Mesenchymal stem cell (in vitro differentiated cells and primary cell): ENCODE measurements around the gene CXXC5.
A peak's percentile ranks its signal among the peaks of the same experiment; 100 is the strongest.

Experiments used
- DNase-seq: peaks from one replicate; pipeline ENCODE4 v3.0.0-alpha.2; 2013
- H2AFZ ChIP-seq: one replicate; pipeline ENCODE4 v1.6.1; 2013; ENCODE audit warnings: low read depth, mild to moderate bottlenecking, control low read depth, inconsistent platforms, low read length, moderate library complexity
- H2AK5ac ChIP-seq: 2 replicates; pipeline ENCODE4 v1.6.1; 2013; ENCODE audit warnings: low read length, moderate library complexity, mild to moderate bottlenecking, inconsistent platforms; ENCODE audit not compliant: severe bottlenecking
- H2BK120ac ChIP-seq: one replicate; pipeline ENCODE4 v1.6.1; 2013; ENCODE audit warnings: low read depth, mild to moderate bottlenecking, inconsistent platforms, low read length, moderate library complexity
- H2BK12ac ChIP-seq, 2 experiments: one replicate each; pipeline ENCODE4 v1.6.1; 2013; ENCODE audit warnings: inconsistent platforms in 2 of 2, low read length in 2 of 2, mild to moderate bottlenecking in 2 of 2, moderate library complexity in 2 of 2, control low read depth in 1 of 2
- H2BK15ac ChIP-seq: one replicate; pipeline ENCODE4 v1.6.1; 2013; ENCODE audit warnings: mild to moderate bottlenecking, low read depth, inconsistent platforms; ENCODE audit not compliant: poor library complexity, severe bottlenecking
- H2BK5ac ChIP-seq: 2 replicates; pipeline ENCODE4 v1.6.1; 2013; ENCODE audit warnings: low read depth, mild to moderate bottlenecking, low read length, control low read depth, inconsistent platforms; ENCODE audit not compliant: poor library complexity, severe bottlenecking
- H3K14ac ChIP-seq, 2 experiments: one replicate each; pipeline ENCODE4 v1.6.1; 2013; ENCODE audit warnings: inconsistent platforms in 2 of 2, low read length in 2 of 2, control low read depth in 1 of 2, mild to moderate bottlenecking in 1 of 2, moderate library complexity in 1 of 2
- H3K18ac ChIP-seq, 2 experiments: one replicate each; pipeline ENCODE4 v1.6.1; 2013; ENCODE audit warnings: inconsistent platforms in 2 of 2, low read length in 2 of 2, control low read depth in 1 of 2, low read depth in 1 of 2, mild to moderate bottlenecking in 1 of 2
- H3K23ac ChIP-seq, 2 experiments: one replicate each; pipeline ENCODE4 v1.6.1; 2013; ENCODE audit warnings: inconsistent platforms in 2 of 2, low read length in 2 of 2, mild to moderate bottlenecking in 2 of 2, moderate library complexity in 2 of 2, control low read depth in 1 of 2
- H3K27ac ChIP-seq: 2 replicates; pipeline ENCODE4 v1.5.1; 2013; ENCODE audit warnings: mild to moderate bottlenecking, moderate library complexity, low read length, control low read depth, inconsistent platforms; ENCODE audit not compliant: poor library complexity, severe bottlenecking
- H3K27me3 ChIP-seq, 2 experiments: 2 replicates each; pipeline versions ENCODE4 v1.6.1 to v1.7.0; 2013; ENCODE audit warnings: low read length in 2 of 2, mild to moderate bottlenecking in 2 of 2, moderate library complexity in 2 of 2, control low read depth in 1 of 2, inconsistent platforms in 1 of 2; ENCODE audit not compliant: control insufficient read depth in 1 of 2, insufficient read depth in 1 of 2
- H3K36me3 ChIP-seq, 2 experiments: 2 replicates each; pipeline versions ENCODE4 v1.6.1 to v1.7.0; 2013; ENCODE audit warnings: low read length in 2 of 2, control low read depth in 1 of 2, inconsistent platforms in 1 of 2, low read depth in 1 of 2, mild to moderate bottlenecking in 1 of 2; ENCODE audit not compliant: insufficient read depth in 2 of 2, control insufficient read depth in 1 of 2
- H3K4ac ChIP-seq, 2 experiments: one replicate each; pipeline ENCODE4 v1.6.1; 2013; ENCODE audit warnings: inconsistent platforms in 2 of 2, low read length in 2 of 2, mild to moderate bottlenecking in 2 of 2, moderate library complexity in 2 of 2, control low read depth in 1 of 2, low read depth in 1 of 2
- H3K4me1 ChIP-seq: 2 replicates; pipeline ENCODE4 v1.6.1; 2013; ENCODE audit warnings: low read depth, low read length, control low read depth; ENCODE audit not compliant: control insufficient read depth, insufficient read depth
- H3K4me2 ChIP-seq: 2 replicates; pipeline ENCODE4 v1.6.1; 2013; ENCODE audit warnings: low read length, mild to moderate bottlenecking, inconsistent platforms; ENCODE audit not compliant: poor library complexity, severe bottlenecking
- H3K4me3 ChIP-seq, 2 experiments: 2 replicates each; pipeline versions ENCODE4 v1.5.1 to v1.7.0; 2013; ENCODE audit warnings: low read length in 2 of 2, mild to moderate bottlenecking in 2 of 2, control low read depth in 1 of 2, low read depth in 1 of 2; ENCODE audit not compliant: insufficient read depth in 1 of 2
- H3K79me1 ChIP-seq: replicated peaks from 2 replicates; pipeline ENCODE4 v1.6.1; 2013; ENCODE audit warnings: mild to moderate bottlenecking, control low read depth, low read length, inconsistent platforms; ENCODE audit not compliant: poor library complexity, severe bottlenecking
- H3K9ac ChIP-seq: 2 replicates; pipeline ENCODE4 v1.7.0; 2013; ENCODE audit warnings: mild to moderate bottlenecking, low read length, moderate library complexity
- H3K9me3 ChIP-seq: 2 replicates; pipeline ENCODE4 v1.7.0; 2013; ENCODE audit warnings: mild to moderate bottlenecking, low read length; ENCODE audit not compliant: control insufficient read depth
- H4K8ac ChIP-seq: one replicate; pipeline ENCODE4 v1.6.1; 2013; ENCODE audit warnings: inconsistent platforms, mild to moderate bottlenecking, low read length, moderate library complexity
- H4K91ac ChIP-seq: one replicate; pipeline ENCODE4 v1.6.1; 2013; ENCODE audit warnings: mild to moderate bottlenecking, low read length, inconsistent platforms
- WGBS: methylation state at CpG from one replicate; pipeline ENCODE4 v1.1.7; 2013; ENCODE audit warnings: mixed read lengths; 5-methylcytosine and 5-hydroxymethylcytosine counted together

Gene CXXC5

DNA sequence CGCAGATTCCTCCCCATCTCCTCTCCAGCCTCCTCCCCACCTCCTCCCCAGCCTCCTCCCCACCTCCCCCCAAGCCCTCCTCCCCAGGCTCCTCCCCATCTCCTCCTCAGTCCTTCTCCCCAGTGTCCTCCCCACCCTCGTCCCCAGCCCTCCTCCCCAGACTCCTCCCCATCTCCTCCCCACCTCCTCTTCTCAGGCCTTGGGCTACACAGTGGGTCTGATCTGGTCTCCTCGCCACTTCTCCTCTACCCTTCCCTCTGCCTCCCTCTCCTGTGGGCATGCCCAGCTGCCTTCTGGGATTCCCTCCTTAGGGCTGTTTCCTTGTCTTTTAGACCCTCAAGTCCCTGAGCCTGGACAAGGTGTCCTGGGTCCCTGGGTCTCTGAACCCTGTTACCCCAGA, 28.3 kb downstream of the CXXC5 start:
- H2BK5ac ChIP-seq, result no peak overlapping the region
- H3K4me3 ChIP-seq, result no peak overlapping the region
- no peak overlapping the region for H3K23ac ChIP-seq
- H2AFZ ChIP-seq, result no peak overlapping the region
- peak overlapping the region; percentile 30 for H3K27ac ChIP-seq
- no peak overlapping the region for H2BK12ac ChIP-seq
- H3K14ac ChIP-seq, result no peak overlapping the region
- DNase-seq, result no peak
- H4K8ac ChIP-seq, result no peak overlapping the region
- H2BK120ac ChIP-seq, result no peak overlapping the region
- H3K4ac ChIP-seq, result no peak overlapping the region
- H3K27me3 ChIP-seq, result no peaks in the 10 kb centered on the region
- peaks cover 16 to 63% of the 10 kb centered on the region in 2 experiments for H3K36me3 ChIP-seq
- H4K91ac ChIP-seq, result peak overlapping the region; percentile 10
- WGBS, result 80% methylated on average over 3 of the region's 3 CpGs
- no peak overlapping the region for H3K4me2 ChIP-seq
- peaks cover 3% of the 10 kb centered on the region for H3K79me1 ChIP-seq
- no peak overlapping the region for H3K18ac ChIP-seq
- H3K9ac ChIP-seq, result no peak overlapping the region
- no peak overlapping the region for H2BK15ac ChIP-seq
- H3K4me1 ChIP-seq, result peaks cover 74% of the 10 kb centered on the region
- H2AK5ac ChIP-seq, result peak overlapping the region; percentile 54
- H3K9me3 ChIP-seq, result no peaks in the 10 kb centered on the region

DNA sequence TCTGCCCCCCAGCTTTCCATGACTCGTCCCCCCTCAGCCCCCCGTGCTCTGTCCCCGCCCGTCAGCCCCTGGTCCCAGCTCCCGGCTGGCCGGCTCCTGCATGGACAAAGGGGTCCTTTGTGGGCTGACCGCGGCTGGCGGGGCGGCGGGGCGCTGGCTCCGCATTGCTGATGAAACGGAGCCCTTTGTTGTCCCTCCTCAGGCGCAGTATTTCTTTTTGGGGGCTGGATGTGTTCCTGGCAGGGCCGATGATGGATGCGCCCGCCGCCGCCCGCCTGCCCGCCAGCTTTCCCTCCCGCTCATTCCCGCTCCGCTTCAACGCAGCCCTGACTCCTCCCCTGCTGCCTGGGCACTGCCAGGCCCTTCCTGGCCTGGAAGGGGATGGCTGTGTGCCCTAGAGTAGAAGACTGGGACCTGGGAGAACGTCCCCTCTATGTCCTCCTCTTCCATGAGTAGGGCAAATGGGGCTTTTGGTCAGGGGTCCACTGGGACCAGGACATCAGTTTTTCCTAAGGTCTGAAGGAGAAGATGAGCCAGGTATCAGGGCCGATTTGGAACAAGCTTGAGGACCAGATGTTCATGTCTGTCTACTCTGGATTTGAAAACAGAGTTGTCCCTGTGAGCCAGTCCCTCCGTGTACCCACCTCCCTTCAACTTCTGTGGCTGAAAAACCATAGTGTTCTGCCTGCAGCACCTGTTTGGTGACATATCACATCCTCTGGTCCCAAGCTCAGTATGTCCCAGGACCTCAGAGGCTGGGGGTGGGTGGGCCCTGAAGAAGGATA, 29.0 kb downstream of the CXXC5 start:
- H3K36me3 ChIP-seq, result peaks cover 22 to 70% of the 10 kb centered on the region in 2 experiments
- H2BK120ac ChIP-seq, result no peak overlapping the region
- peaks cover 74% of the 10 kb centered on the region for H3K4me1 ChIP-seq
- peak overlapping the region; percentile 22 for H3K27ac ChIP-seq
- no peak overlapping the region for H2BK12ac ChIP-seq
- H3K9me3 ChIP-seq, result no peaks in the 10 kb centered on the region
- no peak overlapping the region for H3K4me2 ChIP-seq
- H3K4ac ChIP-seq, result no peak overlapping the region
- no peak overlapping the region for H2AFZ ChIP-seq
- no peak overlapping the region for H3K4me3 ChIP-seq
- peak overlapping the region in 1 of 2 experiments; percentile 36 for H3K23ac ChIP-seq
- H3K27me3 ChIP-seq, result no peaks in the 10 kb centered on the region
- peak overlapping the region in 1 of 2 experiments; percentile 46 for H3K14ac ChIP-seq
- H4K8ac ChIP-seq, result no peak overlapping the region
- no peak overlapping the region for H3K18ac ChIP-seq
- DNase-seq, result no peak
- H4K91ac ChIP-seq, result no peak overlapping the region
- WGBS, result 93% methylated on average over 29 of the region's 29 CpGs
- H2BK5ac ChIP-seq, result no peak overlapping the region
- H3K79me1 ChIP-seq, result peaks cover 3% of the 10 kb centered on the region
- H3K9ac ChIP-seq, result peak overlapping the region; percentile 19
- no peak overlapping the region for H2AK5ac ChIP-seq
- no peak overlapping the region for H2BK15ac ChIP-seq

DNA sequence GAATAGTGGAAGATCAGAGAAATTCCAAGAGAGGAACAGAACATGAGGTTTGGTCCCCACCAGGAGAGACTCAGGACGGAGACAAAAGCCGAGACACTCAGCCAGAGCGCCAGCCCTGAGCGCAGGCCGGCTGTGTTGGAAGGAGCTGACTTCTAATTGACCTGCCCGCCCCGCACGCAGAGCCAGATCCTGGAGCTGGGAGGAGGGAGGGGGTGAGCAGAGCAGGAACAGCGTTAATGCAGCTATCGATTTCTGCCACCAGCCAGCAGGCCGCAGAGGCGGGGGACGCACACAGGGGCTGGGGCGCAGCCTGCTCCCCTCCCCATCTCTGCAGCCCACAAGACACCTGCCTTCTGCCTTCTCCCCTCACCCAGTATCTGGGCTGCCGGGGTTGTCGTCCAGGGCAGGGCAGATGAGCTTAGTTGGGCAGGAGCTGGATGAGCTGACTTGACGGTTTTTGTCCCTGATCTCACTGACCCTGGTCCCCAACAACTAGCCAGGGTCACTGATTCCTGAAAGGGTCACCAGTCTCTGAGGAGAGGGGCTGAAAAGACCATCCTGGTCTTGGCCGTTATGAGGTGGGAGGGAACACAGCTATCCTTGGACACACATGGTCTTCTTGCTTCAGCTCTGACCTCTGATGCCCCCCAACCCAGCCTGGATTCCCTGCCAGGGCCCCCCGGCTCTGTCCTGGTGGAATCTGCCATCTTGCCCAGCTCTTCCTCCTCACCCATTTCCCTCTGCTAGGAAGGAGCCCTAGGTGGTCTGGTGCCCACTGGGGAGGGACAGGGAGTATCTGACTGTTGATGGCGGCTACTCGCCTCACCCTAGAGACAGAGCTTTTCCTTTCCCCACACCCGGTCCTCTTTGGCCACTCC, 29.8 kb downstream of the CXXC5 start:
- H4K91ac ChIP-seq, result no peak overlapping the region
- H2BK5ac ChIP-seq, result no peak overlapping the region
- H3K27ac ChIP-seq, result peak overlapping the region; percentile 22
- peak overlapping the region; percentile 19 for H3K9ac ChIP-seq
- H3K27me3 ChIP-seq, result no peaks in the 10 kb centered on the region
- peak overlapping the region in 1 of 2 experiments; percentile 1 for H3K18ac ChIP-seq
- no peak overlapping the region for H2BK12ac ChIP-seq
- WGBS, result 75% methylated on average over 15 of the region's 22 CpGs
- H3K4me2 ChIP-seq, result no peak overlapping the region
- peaks cover 3% of the 10 kb centered on the region for H3K79me1 ChIP-seq
- H3K36me3 ChIP-seq, result peaks cover 30 to 71% of the 10 kb centered on the region in 2 experiments
- no peaks in the 10 kb centered on the region for H3K9me3 ChIP-seq
- H2AFZ ChIP-seq, result no peak overlapping the region
- no peak overlapping the region for H3K23ac ChIP-seq
- peak overlapping the region in 1 of 2 experiments; percentile 19 for H3K4me3 ChIP-seq
- peaks cover 73% of the 10 kb centered on the region for H3K4me1 ChIP-seq
- no peak for DNase-seq
- no peak overlapping the region for H2AK5ac ChIP-seq
- no peak overlapping the region for H3K4ac ChIP-seq
- no peak overlapping the region for H4K8ac ChIP-seq
- H2BK120ac ChIP-seq, result no peak overlapping the region
- H3K14ac ChIP-seq, result no peak overlapping the region
- no peak overlapping the region for H2BK15ac ChIP-seq
